GM13977 (cell line): Measurements from ENCODE around the gene PCDH1.

ENCODE experiments used
- DNase-seq: peaks from one replicate; pipeline ENCODE4 v3.0.0; 2012; ENCODE audit warnings: low spot score
- in situ Hi-C: fragments of 300-500 bp; cut with MboI; formaldehyde crosslinking; loops from one replicate; pipeline ENCODE4 v1.12.0; 2022; ENCODE audit warnings: low sequenced_read_pairs, low pct_unique_long_range_greater_than_20kb, mixed read lengths, inconsistent platforms; ENCODE audit not compliant: unreplicated experiment
- TF ChIP-seq, protein P1 (sequence below): IDR thresholded peaks from 2 replicates; pipeline ENCODE4 v1.5.1; 2012; ENCODE audit warnings: mild to moderate bottlenecking, control low read depth; ENCODE audit not compliant: insufficient read depth; ENCODE audit errors: extremely low read depth, missing control alignments

The PCDH1 gene

DNA sequence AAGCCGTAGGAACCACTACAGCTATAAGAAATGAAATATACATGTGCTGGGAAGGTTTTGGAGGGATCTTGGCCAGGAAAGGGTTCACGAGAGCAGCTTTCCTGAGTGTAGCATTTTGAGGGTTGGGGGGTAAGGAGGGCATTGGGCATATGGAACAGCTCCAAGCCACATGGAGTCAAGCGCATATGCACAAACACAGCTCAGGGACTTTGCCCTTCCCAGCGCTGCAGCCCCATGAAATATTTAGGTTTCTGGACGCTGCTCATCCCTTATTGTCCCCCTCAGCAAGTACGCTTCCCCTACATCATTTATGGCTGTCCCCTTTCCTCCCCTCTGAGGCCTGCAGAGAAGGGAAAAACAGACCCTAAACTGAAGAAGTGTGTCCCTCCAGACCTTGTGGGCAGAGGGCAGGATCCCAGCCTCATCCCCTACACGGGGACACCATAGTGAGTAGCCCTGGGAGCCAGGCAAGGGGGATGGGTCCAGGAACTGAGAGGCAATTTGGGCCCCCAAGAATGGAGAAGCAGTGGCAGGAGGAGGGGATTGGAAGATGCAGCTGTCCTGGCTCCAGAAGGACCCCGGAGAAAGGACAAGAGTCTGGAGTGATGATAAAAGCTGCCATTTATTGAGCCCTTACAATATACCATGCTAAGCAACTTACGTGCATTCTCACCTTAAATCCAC is 33.7 kb downstream of the PCDH1 start:
- in situ Hi-C loops, result no loop called here
- TF ChIP-seq, protein P1, sequence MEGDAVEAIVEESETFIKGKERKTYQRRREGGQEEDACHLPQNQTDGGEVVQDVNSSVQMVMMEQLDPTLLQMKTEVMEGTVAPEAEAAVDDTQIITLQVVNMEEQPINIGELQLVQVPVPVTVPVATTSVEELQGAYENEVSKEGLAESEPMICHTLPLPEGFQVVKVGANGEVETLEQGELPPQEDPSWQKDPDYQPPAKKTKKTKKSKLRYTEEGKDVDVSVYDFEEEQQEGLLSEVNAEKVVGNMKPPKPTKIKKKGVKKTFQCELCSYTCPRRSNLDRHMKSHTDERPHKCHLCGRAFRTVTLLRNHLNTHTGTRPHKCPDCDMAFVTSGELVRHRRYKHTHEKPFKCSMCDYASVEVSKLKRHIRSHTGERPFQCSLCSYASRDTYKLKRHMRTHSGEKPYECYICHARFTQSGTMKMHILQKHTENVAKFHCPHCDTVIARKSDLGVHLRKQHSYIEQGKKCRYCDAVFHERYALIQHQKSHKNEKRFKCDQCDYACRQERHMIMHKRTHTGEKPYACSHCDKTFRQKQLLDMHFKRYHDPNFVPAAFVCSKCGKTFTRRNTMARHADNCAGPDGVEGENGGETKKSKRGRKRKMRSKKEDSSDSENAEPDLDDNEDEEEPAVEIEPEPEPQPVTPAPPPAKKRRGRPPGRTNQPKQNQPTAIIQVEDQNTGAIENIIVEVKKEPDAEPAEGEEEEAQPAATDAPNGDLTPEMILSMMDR, result no peak
- DNase-seq, result no peak

DNA sequence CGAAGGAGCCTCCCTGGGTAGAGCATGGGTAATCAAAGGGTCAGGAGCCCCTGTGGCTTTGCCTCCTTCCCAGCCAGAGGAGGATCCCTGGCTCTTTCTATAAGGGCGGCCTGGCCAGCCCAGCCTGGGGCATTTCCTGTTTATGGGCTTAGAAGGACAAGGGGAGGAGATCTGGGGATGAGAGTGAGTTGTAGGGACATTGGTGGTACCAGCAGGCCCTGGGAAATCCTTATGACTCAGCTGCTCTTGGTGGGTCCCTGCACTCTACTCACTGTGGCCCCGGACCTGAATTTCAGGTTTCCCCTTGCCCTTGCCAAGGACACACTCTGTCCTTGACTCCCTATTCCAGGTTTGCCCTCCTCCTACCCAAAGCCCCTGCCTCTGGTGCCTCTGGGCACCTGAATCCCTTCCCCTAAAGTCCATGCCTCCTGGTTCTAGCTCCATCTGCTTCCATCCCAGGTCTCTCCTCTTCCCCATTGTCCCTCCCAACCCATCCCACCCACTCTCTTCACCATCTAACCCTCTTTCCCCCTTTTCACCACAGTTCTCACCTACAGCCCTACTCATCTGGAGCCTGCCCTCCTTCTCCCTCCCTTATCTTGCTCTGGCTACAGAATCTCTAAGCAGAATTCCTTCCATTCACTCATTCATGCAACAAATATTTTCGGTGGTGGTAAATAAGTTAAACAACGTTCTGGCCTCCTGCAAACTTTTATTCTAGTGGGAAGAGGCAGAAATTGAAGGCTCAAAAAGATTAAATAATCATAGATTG is 34.9 kb downstream of the PCDH1 start:
- in situ Hi-C loops, result no loop called here
- DNase-seq, result no peak
- TF ChIP-seq, protein P1, result no peak

DNA sequence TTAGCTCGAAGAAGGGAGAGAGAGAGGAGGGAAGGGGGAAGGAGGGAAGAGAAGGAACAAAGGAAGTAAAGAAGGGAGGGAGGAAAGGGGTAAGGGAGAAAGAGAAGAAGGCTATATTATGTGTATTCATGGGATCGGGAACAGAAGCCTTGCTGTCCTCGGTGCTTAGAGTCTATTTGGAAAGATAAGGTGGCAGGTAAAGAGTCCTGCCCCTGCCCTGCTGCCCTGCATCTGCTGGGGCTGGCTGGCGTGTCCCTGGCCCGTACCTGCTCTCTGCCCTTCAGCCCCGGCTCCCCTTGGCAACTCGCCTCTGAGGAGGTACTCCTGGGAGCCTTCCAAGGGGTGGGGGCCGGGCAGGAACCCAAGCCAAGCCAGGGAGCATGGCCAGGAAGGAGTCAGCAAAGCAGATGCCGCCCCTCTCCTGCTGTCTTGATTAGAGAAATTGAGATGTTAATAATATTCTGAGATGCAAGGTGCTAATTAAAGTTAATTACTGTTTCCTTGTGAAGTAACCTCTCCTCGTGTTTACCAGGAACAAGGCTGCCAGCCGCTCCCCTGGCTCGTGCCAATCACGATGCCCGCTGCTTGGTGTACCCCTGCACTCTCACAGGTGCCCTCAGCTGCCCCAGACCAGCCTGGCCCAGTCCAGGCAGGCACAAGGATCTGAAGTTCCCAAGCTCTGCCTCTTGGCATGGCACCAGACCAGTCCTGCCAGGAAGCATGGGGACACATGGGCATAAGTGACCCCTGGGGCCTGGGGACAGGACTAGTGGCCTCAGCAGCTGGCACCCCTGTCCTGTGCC is 36.6 kb downstream of the PCDH1 start:
- TF ChIP-seq, protein P1, result no peak
- no peak for DNase-seq
- in situ Hi-C loops, result no loop called here

DNA sequence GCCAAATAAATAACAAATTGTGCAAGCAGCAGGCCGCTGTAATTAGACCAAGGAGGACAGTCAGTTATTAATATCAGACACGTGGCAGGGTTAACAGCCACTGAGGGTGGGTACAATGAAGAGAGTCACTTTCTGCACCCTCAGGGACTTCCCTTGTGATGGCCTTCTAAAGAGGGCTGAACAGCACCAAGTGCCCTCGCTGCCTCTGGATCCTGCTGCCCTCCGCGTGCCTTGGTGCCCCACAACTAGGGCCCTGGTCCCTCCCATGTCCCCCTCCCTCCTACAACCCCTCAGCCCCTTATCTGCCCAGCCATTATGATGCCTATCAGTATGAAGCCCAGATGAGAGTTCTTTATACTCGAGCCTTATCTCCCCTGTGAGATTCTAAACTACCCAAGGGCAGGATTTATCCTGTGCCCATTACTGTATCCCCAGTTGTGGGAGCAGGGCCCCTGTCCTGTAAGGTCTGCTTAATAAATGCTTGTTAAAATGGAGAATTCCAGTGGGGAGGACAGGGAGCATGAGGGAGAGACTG is 37.3 kb downstream of the PCDH1 start:
- TF ChIP-seq, protein P1, result no peak
- in situ Hi-C loops, result no loop called here
- DNase-seq, result no peak

DNA sequence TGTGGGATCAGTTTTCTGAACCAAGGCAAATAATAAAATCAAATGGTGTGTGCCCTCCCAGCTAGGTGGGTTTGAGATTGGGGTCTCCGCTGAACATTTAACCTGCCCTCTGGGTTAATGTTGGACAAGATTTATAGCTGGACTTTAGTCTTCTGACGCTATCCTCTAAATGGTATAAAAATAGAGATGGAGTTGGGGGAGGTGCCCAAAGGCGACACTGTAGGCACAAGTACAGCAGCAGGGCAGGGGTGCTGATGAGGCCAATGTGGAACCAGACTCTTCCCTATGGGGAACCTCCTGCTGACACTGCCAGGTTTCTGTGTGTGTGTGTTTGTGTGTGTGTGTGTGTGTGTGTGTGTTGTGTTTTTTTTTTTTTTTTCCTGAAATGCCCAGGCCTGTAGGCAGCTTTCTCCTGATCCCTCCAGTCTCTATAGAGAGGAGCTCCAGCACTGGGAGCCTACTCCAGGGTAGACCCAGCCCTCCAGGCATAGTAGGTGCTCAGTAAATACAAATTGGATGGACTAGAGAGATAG is 37.9 kb downstream of the PCDH1 start:
- in situ Hi-C loops, result no loop called here
- DNase-seq, result no peak
- TF ChIP-seq, protein P1, result no peak

DNA sequence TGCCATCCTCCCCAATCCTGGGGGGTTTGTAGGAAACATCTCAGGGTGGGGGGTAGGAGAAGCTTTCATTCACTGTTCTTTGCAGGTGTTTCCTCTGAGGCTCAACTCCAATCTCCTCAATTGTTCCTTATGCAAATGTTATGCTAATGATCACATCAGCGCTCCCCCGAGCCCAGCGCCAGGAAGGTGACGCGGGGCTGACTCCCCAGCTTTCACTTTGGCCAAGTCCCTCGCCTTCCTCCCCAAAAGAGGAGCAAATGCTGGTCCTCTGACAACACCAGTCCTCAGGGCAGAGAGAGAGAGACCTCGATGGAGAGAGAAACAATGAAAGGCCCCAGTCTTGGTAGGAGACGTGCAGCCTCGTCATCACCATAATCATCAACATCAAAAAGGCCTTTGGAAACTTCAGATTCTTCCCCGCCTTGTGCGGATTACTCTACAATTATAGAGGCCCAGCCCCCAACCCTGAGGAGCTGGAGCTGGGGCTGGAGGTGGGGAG is 39.1 kb downstream of the PCDH1 start:
- TF ChIP-seq, protein P1, result no peak
- DNase-seq, result no peak
- in situ Hi-C loops, result no loop called here
